ENCODE measurements around the gene SYT17. TPM values are rescaled to one million over a fixed set of nuclear protein-coding genes. Genes with fewer than 3 reads are reported as not detected.

SYT17 gene
- total RNA-seq (2014; rRNA removed; shearing (Covaris generic)), result 1.0 and 1.4 TPM in 2 replicates
- polyA plus RNA-seq (2015; cell fraction: cytosol; rRNA removed), result 0.06 and 0.13 TPM in 2 replicates
- polyA plus RNA-seq (2015; cell fraction: nucleus; rRNA removed), result 0.14 and 0.27 TPM in 2 replicates

DNA sequence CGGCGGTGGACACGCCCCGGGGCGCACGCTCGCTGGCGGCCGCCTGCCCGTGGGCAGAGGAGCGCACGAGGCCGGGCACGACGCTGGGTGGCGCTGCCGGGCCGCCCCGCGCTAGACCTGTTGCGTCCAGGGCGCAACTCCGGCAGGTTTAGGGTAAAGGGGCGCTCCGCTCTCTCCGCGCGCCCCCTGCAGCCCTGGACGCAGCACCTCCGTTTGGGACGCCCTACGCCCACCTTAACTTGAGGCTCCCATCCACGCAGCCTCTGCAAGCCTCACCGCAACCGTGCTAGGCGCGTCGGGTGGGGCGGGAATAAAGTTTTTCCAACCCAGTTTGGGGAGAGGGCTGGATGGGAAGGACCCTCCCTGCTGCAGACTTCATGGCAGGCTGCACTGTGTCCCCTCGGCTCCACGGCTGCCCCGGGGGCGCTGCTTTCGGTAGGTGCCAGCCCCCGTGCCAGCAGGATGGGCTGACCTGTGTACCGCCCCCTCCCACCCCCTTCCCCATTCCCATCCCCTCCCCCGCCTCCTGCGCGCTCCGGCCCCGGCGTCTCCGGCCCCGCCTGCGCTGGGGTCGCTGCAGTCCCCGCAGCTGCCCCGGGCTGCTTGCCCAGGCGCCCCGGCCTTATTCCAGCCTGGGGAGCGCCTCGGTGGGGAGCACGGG, at the start of gene SYT17:
Gene SYT17, plus strand, starts transcription at position 531 of the 661 bp plus-strand sequence. CDS start 407 bp downstream, outside the sequence.
- DNase-seq (ENCODE audit: low read depth), result peak; percentile 63

DNA sequence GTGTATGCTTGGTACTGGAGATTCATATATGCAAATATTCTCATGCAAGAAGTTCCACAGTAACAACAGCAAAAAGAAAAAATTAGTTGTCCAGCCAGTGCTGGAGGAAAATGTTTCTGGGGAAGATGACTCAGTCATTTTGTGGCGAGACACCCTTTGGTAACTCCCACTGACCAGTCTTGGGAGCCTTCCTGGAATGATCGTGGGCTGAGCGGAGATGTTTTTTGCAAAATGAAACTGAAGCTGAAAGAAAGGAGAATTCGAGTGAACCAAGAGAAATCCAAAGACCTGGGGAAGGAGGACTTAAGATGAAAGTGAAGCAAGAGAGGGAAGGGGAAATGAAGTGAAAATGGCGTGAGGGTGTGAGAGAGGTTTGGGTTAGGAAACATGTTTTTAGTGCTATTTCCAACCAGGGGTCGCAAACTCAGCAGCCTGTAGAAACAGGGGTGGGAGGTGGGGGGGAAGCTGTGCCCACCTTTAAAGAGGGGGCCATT, 49.1 kb upstream of the SYT17 start:
- DNase-seq (ENCODE audit: low read depth), result peak; percentile 86

- DNase-seq (ENCODE audit: low read depth), result peak; percentile 73
These were observed 48.5 kb upstream of the SYT17 start for GRCh38 chr16:19119564-19119963.

DNA sequence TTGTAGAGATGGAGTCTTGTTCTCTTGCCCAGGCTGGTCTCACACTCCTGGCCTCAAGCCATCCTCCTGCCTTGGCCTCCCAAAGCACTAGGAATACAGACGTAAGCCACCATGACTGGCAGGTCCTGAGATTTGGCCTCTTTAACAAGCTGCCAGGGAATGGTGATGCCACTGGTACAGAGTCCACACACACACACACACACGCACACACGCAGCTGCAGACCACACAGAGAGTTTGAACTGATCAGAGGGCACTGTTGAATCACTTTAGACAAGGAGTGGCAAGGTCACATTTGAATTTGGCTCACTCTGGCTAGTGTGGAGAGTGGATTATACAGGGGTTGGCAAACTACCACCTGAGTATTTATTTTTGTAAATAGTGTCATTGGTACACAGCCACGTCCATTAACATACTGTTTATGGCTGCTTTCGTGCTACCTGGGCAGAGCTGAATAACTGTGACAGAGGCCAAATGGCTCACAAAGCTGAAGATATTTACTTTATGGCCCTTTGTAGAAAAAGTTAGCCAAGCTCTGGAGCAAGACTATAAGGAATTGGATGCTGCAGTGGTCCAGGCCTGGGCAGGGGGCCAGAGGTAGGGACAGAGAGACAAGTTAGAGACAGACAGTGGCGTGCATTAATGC, 44.4 kb upstream of the SYT17 start:
- no peak for DNase-seq (ENCODE audit: low read depth)

GRCh38 chr16:19126300-19126699, 41.7 kb upstream of the SYT17 start:
- no peak for DNase-seq (ENCODE audit: low read depth)

- DNase-seq (ENCODE audit: low read depth), result peak; percentile 92
These were observed 40.8 kb upstream of the SYT17 start for GRCh38 chr16:19127205-19127604.

DNA sequence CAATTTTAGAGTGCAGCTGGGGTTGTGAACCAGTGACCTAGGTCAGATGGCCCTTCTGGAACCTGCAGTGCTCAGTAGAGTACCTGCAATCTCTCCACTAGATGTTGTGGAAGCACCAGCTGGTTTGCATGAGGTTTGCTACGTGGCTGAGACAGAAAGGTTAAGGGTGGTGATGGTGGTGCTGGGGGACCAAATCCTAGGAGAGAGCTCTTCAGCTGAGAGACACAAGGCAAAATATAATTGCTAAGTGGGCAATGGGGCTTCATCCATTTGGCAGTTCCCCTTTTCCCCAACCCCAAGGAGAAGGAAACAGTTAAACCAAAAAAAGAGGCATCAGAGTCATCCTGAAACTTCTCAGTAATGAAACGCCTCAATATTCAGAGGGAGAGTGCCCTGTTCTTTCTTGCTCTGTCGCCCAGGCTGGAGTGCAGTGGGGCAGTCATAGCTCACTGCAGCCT, 40.3 kb upstream of the SYT17 start:
- DNase-seq (ENCODE audit: low read depth), result no peak

DNA sequence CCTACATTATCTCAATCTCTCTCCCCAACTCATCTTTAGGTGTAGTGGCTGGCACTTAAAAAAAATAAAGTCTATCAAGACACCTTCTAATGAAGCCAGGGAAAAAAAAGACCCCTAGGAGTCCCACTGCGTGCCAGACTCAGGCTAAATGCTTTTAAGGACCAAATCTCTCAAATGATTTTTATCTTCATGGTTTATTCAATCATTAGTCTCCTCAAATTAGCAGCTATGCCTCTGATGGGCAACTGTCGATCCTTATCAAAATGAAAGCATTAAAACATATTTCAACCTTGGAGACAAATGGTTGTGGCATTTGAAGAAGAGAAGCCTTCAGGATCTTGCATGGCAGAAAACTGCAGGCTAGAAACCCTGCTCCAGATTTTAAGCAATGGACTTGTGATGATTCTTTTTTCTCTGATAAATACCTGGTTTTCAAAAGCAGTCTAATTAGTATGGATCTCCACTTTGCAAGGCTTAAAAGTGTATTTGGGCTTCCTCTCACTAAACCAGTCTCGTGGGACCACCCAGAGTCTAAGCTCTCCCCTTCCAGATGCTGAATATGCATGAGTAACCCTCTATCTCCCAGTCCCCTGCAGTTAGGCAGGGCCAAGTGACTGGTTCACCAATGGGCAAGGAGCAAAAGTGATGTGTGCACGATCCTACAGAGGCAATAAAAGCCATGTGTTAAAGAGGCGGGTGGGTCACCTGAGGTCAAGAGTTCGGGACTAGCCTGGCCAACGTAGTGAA, 39.4 kb upstream of the SYT17 start:
- DNase-seq (ENCODE audit: low read depth), result no peak

GRCh38 chr16:19130385-19130784, 37.7 kb upstream of the SYT17 start:
- no peak for DNase-seq (ENCODE audit: low read depth)

DNA sequence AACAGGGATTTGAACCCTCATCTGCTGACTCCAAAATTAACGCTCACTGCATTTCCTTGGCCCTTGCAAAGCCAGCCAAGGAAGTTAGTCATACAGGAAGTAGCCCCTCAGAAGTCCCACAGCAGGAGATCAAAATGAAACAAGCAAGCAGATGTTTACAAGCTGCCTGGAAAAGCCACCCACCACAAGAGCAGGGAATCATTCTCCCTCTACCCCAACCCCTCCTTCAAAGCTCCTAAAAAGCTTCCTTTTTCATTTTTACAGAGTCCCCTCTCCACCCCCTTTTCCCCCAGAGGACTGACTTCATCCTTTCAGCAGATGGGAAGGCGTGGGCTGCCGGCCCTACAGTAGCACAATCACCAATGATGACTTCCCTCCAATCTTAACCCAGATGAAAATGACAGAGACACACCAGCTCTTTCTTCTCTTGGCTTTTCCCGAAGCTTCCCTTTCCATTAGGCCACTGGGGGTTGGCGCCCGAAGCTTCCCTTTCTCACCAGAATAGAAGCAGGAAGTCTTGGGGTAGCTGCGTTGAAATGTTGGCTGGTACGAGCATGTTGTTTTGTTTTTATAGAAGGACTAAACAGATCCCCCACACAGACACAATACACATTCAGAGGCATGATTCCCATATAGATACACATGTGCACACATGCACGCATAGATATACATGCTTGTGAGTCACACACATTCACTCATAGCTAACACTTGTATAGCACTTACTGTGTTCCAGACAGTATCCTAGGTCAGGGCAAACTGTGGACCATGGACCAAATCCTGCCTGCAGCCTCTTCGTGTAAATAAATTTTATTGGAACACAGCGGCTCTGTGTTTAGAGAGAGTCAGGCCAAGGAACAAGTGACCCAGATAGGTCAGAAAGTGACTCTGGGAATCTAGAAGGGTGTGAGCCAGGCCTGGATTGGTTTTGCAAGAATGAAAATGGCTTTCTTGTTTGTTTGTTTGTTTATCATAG, 36.9 kb upstream of the SYT17 start:
- DNase-seq (ENCODE audit: low read depth), result peak; percentile 95

DNA sequence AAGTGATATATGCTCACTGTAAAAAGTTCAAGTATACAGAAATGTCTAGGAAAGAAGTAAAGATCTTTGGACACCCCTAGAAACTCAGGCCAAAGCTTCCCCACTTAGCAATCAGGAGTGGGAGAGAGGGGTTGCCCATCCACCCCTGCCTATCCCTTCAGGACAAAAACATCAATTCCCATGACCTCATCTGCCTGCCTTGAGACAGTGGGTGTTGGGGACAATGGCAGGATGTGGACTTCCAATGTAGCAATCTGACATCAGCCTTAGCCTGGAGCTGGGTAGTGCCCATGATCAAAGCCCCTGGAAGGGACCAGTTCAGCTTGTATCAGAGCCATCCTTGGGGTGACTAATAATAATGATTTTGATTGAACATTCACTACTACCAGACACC, 36.2 kb upstream of the SYT17 start:
- DNase-seq (ENCODE audit: low read depth), result peak; percentile 36

DNA sequence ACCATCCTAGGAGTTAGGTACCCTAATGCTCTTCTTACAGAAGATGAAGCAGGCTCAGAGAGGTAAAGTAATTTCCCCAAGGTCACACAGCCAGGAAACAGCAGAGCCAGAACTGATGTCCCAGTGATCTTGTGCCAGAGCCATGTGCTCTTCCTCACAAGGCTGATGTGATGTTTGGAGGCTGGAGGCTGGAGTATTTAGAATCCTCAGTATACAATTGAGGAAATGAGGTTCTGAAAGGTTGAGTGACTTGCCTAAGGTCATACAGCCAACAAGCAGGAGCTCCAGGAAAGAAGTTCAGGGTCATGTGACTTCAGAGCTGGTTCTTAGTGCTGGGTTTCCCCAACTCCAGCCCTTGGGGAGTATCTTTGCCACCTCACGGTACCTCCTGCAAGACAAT, 35.8 kb upstream of the SYT17 start:
- no peak for DNase-seq (ENCODE audit: low read depth)

DNA sequence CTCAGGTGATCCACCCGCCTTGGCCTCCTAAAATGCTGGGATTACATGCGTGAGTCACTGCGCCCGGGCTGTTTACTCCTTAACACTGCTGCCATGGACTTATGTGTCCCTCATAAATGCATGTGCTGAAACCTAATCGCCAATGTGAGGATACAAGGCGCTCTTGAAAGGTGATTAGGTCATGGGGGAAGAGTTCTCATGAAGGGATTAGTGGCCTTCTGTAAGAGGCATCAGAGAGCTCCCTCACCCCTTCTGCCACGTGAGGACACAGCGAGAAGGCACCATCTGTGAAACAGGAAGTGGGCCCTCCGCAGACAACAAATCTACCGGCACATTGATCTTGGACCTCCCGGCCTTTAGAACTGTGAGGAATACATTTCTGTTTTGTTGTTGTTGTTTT, 35.1 kb upstream of the SYT17 start:
- no peak for DNase-seq (ENCODE audit: low read depth)

GRCh38 chr16:19133600-19133999, 34.4 kb upstream of the SYT17 start:
- no peak for DNase-seq (ENCODE audit: low read depth)

DNA sequence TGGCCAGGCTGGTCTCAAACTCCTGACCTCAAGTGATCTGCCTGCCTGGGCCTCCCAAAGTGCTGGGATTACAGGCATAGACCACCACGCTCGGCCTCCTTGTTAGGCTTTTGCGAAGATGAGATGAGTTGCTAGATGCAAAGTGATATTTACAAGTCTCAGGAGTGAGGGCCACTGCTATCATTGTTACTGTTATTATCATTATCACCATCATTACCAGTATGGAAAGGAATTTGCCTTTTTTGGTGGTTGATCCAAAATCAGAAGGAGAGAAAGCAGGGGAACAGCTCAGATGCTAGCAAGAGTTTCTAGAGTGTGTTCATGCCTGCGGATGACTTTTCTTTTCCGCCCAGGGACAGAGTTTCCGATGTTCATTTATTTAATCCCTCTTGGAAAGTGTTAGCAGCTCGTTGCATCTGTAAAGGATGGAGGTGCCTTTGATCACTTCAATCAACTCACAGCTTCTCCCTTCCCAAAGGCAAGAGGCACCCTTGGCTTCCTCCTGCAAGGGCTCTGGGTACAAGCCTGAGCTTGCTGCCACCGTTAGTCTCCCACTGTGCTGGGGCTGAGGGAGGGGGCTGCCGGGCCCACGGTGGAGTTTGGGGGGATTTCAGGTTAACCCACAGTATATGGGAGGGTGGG, 32.7 kb upstream of the SYT17 start:
- no peak for DNase-seq (ENCODE audit: low read depth)

GRCh38 chr16:19135896-19136438, 32.1 kb upstream of the SYT17 start:
- peak; percentile 81 for DNase-seq (ENCODE audit: low read depth)

DNA sequence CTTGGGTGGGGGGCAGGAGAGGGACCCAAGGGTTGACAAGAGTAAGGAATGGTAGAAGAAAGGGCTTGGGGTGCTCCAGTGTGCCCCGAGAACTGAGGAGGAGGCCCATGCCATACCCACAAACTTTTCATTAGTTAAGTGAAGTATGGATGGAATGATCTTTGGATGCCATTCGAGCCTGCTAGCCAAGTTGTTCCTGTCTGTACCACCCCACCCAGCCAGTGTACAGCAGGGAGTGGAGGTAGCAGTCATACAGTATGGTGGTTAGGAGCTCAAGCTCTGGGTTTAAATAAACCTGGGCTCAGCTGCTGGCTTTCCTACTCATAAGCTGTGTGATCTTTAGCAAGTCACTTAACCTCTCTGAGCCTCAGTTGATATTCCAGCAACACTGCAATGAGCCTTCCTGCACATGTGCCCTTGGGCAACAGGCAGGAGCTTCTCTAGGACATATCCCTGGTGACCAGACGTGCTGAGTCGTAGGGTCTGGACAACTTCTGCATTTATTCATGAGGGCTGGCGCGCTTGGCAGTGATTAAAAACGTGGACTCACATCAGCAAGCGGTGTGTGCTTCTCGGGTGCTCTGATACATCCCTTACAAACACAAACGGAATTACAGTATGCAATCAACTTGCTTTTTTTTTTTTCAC, 31.4 kb upstream of the SYT17 start:
- DNase-seq (ENCODE audit: low read depth), result peak; percentile 30

DNA sequence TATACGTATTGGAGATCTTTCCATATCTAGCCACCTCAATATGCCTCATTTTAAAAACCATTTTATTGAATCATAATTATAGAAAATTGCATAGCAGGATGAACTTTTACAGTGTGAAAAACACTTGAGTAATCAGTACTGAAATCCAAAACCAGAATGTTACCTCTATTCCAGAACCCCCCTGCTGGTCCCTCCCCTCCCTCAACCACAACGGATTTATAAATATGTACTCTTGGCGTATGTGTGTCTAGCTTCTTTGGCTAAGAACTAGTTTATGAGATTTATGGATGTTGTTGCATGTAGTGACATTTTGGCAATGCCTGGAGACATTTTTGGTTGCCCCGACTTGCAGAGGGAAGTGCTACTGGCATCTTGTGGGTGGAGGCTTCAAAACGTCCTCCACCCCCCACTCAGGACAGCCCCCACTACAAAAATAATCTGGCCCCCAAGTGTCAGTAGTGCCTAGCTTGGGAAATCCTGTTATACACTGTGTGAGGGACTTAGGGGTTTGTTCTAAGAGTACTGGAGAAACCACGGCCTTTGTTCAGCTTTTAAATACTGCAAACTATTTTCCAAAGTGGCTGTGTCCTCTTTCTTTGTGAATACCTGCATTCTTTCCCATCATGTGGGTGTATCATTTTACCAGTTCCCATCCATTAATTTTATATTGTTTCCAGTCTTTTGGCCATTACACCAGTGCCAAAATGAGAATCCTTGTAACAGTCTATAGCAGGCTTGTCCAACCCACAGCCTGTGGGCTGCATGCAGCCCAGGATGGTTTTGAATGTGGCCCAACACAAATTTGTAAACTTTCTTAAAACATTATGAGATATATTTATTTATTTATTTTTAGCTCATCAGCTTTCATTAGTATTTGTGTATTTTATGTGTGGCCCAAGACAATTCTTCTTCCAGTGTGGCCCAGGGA, 30.6 kb upstream of the SYT17 start:
- no peak for DNase-seq (ENCODE audit: low read depth)

Data from HT1080 (cell line).